Measurements from ENCODE around the gene FES. TPM values are rescaled to one million over a fixed set of nuclear protein-coding genes. Genes with fewer than 3 reads are reported as not detected.
"Not testable (repeated sequence)": the region's sequence is repeated elsewhere in the genome, so short reads cannot be mapped to it uniquely, and the experiment has no call there.

Gene FES
- total RNA-seq, 1 donor from 2014 or later, result 39.4 TPM

GRCh38 chr15:90890839-90891238, 6.5 kb downstream of the FES start:
- no peak for DNase-seq (ENCODE audit: low spot score)
- ATAC-seq, result no peak

- DNase-seq (ENCODE audit: low spot score) (no peak), ATAC-seq (no peak)
Measured at GRCh38 chr15:90891346-90891949, 7.1 kb downstream of the FES start.

GRCh38 chr15:90892023-90892422, 7.7 kb downstream of the FES start:
- ATAC-seq (no peak), DNase-seq (ENCODE audit: low spot score) (no peak)

DNA sequence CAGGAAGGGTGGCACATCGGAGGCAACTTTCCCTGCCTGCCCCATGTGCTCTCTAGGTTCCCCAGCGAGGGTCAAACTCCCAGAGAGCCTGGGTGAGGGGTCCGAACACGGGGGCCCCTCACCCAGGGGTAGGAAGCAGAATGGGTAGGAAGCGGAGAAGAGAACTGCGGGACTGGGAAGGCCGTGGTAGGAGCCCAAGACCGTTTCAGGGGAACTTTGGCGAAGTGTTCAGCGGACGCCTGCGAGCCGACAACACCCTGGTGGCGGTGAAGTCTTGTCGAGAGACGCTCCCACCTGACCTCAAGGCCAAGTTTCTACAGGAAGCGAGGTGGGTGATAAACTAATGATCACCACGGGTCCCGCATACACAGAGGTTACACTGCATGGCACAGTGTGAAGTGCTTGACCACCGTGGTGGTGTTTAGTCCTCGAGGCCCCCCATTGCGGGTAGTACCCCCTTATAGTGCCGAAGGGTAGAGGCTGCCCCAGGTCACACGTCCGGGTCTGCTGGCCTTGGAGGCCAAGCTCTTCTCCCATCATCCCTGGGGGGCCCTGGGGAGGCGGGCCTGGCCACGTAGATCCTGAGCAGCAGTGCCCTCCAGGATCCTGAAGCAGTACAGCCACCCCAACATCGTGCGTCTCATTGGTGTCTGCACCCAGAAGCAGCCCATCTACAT, 8.3 kb downstream of the FES start:
- ATAC-seq, result no peak
- no peak for DNase-seq (ENCODE audit: low spot score)

GRCh38 chr15:90893175-90894090, 9.1 kb downstream of the FES start:
- DNase-seq (ENCODE audit: low spot score), result no peak
- no peak for ATAC-seq

DNA sequence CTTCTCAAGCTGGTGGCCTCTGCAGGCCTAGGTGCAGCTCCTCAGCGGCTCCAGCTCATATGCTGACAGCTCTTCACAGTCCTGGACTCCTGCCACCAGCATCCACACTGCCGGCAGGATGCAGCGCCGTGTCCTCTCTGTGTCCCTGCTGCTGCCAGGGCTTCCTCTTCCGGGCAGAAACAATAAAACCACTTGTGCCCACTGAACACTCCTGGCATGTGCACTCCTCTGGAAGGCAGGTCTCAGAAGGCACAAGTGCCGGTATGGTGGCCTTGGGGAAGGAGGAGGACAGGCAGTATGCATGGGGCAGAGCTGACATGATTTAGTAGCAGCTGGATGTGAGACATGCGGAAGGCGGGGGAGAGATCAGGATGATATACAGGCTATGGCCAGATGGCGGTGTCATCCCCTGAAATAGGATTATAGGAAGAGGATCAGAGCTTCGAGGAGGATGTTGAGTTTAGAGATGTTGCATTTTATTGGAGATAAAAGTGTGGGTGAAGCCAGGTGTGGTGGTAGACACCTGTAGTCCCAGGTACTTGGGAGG, 11.3 kb downstream of the FES start:
- ATAC-seq (peak; percentile 23), DNase-seq (ENCODE audit: low spot score) (no peak)

DNA sequence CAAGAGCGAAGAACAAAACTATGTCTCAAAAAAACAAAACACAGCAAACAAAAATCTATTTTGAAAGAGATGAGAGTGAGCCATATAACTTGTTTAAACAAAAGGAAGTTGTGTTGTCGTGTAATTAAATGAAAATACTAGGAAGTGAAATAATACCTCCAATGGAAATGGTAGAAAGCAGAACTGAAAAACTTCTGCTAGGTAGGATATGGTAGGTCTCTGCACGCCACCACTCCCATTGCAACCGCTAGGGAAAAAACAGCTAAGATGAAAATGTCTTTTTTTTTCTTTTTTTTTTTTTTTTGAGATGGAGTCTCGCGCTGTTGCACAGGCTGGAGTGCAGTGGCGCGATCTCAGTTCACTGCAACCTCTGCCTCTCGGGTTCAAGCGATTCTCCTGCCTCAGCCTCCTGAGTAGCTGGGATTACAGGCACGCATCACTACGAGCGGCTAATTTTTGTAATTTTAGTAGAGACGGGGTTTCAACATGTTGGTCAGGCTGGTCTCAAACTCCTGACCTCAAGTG, 12.9 kb downstream of the FES start:
- DNase-seq (ENCODE audit: low spot score); ATAC-seq: not testable (repeated sequence)

GRCh38 chr15:90901175-90902039, 17.1 kb downstream of the FES start:
- DNase-seq (ENCODE audit: low spot score) (no peak), ATAC-seq (no peak)

GRCh38 chr15:90902040-90902839, 17.9 kb downstream of the FES start:
- DNase-seq (ENCODE audit: low spot score) (peak; percentile 84), ATAC-seq (peak; percentile 85)

- peak; percentile 79 for ATAC-seq
Measured at GRCh38 chr15:90902840-90903732, 18.8 kb downstream of the FES start, which contains the start of gene MAN2A2. Gene MAN2A2, plus strand, starts transcription at chr15:90903302. Its CDS starts 906 bp downstream, at chr15:90904208.

DNA sequence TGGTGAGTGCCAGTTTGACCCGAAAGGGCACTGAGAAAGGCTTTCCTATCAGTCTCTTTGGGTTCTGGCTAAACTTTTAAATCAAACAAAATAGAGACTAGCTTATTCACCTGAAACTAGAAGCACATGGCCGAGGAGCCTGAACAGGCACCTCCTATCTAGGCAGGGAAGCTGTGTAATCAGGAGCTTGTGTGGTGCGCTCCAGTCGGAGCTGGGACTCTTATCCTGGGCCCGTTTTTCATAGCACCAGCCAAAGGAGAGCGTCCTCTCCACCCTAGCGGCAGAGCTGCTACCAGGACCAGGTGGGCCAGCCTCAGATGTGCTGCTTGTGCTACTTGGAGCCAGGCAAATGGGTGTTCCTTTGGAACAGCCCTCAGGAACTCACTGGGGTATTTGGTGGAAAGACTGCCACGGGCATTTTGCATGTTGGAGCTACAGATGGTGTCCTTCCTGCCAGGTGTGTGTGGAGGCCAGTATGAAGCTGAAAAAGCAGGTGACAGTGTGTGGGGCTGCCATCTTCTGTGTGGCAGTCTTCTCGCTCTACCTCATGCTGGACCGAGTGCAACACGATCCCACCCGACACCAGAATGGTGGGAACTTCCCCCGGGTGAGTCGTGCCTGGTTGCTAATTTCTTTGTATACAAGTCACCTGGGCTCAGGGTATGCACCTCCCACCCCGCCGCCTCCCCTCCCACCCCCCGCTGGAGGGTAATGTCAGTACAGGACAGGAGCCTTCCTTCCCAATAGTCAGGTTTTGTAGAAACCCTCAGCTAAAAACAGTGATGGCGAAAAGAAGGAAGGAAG, 19.6 kb downstream of the FES start:
- peak; percentile 34 for ATAC-seq
- DNase-seq (ENCODE audit: low spot score), result no peak

More at GRCh38 chr15:90902840-90903732, 18.8 kb downstream of the FES start, which contains the start of gene MAN2A2:
- DNase-seq (ENCODE audit: low spot score), result peak; percentile 93

DNA sequence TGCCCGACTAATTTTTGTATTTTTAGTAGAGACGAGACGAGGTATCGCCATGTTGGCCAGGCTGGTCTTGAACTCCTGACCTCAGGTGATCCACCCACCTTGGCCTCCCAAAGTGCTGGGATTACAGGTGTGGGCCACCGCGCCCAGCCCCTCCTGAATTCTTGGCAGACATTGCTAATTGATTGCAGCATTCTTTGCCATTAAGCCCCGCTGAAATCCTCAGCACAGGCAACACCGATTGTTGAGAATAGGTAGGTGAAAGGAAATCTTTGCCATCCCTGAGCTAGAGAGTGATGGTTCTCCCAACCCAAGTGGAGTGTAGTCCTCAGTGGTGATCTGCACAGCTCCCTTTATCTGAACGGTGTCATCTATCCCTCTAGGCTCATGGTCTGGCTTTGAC, 20.4 kb downstream of the FES start:
- DNase-seq (ENCODE audit: low spot score) (no peak), ATAC-seq (no peak)

GRCh38 chr15:90905306-90906180, 21.2 kb downstream of the FES start:
- DNase-seq (ENCODE audit: low spot score), result no peak

DNA sequence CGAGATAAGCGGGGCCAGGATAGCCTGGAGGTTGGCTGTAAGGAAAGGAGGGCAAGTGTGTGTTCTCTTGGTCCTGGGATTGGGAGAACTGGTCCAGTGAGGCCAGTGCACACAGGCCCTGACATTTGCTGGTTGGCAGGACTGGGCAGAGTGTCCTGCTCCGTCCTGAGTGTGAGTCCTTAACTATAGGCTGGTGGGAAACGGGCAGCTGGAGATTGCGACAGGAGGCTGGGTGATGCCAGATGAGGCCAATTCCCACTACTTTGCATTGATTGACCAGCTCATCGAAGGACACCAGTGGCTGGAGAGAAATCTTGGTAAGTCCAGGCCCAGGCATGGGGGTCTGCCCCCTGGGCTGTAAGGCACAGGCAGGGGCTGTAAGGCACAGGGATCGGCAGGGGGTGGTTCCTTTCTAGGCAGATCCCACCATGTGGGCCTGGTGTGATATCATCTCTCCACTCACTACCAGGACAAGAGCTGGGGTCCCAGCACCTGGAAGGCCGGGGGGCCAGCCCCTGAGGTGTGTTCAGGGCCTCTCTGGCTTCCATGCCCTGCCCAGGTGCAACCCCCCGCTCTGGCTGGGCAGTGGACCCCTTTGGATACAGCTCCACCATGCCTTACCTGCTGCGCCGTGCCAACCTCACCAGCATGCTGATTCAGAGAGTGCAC, 22.0 kb downstream of the FES start:
- DNase-seq (ENCODE audit: low spot score) (no peak), ATAC-seq (no peak)

More at GRCh38 chr15:90905306-90906180, 21.2 kb downstream of the FES start:
- ATAC-seq, result no peak

DNA sequence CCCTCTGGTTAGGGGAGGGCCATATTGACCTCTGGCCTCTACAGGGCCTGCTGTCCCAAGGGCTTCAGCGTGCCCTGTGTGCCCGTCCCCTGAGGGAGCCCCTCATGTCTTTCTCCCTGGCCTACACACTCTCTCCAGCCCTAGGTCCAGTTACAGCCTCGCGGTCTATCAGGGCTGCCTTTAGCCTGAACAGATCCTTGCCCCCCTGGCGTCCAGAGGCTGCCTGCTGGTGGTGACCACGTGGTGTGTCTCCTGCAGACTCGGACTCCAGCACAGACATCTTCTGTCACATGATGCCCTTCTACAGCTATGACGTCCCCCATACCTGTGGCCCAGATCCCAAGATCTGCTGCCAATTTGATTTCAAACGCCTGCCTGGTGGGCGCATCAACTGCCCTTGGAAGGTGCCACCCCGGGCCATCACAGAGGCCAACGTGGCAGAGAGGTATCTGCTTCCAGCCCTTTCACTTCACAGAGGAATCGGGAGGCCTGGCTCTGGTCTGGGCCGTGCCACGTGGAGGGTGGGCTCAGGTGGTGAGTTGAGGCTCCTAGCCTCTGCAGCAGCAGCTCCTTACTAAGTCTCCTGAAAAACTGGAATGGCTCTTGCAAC, 22.9 kb downstream of the FES start:
- DNase-seq (ENCODE audit: low spot score), result no peak
- ATAC-seq, result no peak

All from left lobe of liver (tissue), 2 donors.